GM18499 (cell line): ENCODE results near the gene PSMD11.
A peak's percentile ranks its signal among the peaks of the same experiment; 100 is the strongest.

Source experiments
- ATAC-seq: cut with Tn5 transposase; IDR thresholded peaks from one replicate; pipeline ENCODE4 v1.9.1; 2021; ENCODE audit warnings: moderate number of reproducible peaks; ENCODE audit not compliant: insufficient read depth, unreplicated experiment

The PSMD11 gene

GRCh38 chr17:32488604-32489180 lies 44.4 kb downstream of the PSMD11 start:
- ATAC-seq, result no peak

GRCh38 chr17:32489320-32490100 lies 45.2 kb downstream of the PSMD11 start:
- no peak for ATAC-seq

GRCh38 chr17:32490101-32490482 lies 45.8 kb downstream of the PSMD11 start:
- ATAC-seq, result no peak

DNA sequence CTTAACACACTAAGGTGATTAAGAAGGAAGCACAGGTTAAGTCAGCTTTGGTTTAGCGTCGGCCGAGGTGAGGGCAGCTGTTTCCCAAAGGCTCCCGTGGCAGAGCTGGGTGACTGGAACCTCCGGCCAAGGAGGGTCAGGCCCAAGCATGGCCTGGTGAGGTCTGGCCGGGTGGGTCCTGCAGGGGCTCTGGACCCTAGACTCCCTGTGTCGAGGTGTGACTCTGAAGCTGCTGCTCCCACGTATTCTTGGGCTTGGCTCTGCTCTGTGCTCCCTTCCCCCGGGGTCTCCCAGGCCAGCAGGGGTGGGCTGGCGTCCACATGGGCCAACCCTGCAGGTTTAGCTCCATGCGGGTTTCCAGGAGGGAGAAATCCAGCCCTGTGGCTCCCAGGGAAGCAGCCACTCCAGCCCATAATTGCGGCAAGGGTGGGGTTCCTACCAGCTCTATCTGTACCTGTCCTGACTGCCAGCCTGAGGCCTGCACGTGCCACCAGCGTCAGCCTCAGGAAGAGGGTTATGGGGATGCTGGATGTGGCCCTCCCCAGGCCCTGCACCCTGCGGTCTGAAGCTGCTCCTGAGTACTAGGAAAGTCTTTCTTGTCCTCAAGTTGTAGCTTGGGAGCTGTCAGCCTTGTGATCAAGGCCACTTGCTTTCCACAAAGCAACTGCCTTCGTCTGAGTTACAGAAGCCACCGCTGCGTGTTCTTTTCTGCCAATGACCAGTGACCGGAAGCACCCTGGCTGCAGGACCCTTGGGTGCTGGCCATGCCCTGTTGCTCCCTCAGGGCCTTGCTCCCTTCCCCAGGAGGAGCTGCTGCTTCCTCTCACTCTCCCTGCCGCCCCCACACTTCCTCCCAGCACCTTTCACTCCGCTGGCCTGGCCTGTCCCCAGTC lies 47.3 kb downstream of the PSMD11 start:
- ATAC-seq, result no peak

DNA sequence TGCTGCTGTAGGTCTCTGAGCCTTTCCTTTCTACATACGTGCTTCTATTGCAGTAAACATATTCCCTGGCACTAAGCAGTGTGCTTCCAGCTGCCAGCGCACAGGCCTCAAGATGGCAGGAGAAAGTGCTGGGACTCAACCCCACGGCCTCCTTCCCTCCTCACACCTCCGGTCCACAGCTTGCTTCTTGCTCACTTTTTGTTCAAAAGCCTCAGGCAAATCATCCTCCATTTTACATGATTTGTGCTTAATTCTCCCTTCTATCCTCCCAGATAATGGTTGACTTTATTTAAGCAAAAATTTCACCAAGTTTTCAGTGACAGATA lies 47.9 kb downstream of the PSMD11 start:
- ATAC-seq, result no peak

DNA sequence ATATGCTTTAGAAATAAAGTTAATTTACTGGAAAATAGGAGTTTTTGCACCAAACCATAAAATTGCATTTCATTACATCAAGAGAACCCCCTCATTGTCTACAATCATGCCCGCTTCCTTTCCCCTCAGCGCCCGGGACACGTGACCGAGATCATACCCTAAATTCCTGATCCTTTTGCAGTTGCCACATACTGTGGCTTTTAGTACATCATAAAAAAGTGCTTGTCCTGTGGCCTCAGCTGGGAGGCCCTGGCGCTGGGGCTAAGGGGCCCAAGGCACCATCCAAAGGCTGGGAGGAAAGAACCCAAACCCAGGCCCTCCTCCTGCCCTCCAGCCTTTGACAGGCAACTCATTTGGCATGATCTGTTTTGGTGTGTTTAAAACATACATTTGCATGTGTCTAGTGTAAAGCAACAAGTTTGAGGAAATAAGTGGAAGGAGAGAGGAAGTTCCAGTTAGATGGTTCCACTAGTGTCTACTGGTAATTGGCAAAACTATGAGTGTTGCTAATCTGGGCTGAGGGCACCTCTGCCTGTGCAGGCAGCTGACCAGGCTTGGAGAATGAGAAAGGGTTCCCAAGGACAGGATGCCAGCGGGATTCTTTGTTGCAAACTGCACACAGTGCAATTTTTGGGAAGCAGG lies 48.5 kb downstream of the PSMD11 start:
- ATAC-seq, result no peak

- no peak for ATAC-seq
Observed at GRCh38 chr17:32493571-32493970, 49.3 kb downstream of the PSMD11 start.

GRCh38 chr17:32493976-32494513 lies 49.7 kb downstream of the PSMD11 start:
- ATAC-seq, result no peak

- ATAC-seq, result no peak
Observed at GRCh38 chr17:32494621-32495358, 50.5 kb downstream of the PSMD11 start.

GRCh38 chr17:32495359-32496231 lies 51.3 kb downstream of the PSMD11 start:
- ATAC-seq, result no peak

GRCh38 chr17:32496395-32497073 lies 52.2 kb downstream of the PSMD11 start:
- ATAC-seq, result no peak

DNA sequence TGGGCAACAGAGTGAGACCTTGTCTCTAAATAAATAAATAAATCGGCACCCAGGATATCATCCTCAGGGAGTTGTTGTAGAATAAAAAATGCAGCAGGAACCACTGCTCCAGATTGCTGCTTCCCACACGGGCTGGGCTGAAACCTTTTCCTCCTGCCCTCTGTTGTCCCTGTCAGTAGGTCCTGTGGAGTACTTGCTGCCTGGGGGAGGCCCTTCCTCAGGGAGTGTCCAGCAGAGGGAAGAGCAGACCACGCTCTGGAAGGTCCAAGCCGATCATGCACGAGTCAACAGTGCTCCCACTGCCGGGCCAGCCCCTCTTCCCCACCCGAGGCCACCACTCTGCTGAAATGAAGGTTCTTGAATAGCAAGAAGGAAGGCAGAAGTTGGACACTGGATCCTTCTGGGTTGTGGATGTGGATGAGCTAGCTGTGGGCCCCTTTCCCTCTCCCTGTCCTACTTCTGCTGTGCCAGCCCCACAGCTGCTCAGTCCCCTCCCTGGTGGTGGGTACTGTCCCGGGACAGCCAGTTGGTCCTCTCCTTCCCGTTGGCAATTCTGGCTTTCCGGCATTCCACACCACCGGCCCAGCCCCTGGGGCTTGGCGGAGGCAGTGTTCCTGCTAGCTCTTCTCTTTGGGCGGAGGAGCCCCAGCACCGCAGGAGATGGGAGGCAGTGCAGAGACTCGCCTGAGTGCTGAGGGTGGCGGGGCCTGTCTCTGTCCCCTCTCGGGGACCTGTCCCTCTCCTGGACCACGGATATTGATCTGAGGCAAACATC lies 53.3 kb downstream of the PSMD11 start:
- no peak for ATAC-seq

- no peak for ATAC-seq
Observed at GRCh38 chr17:32498391-32498790, 54.1 kb downstream of the PSMD11 start.

DNA sequence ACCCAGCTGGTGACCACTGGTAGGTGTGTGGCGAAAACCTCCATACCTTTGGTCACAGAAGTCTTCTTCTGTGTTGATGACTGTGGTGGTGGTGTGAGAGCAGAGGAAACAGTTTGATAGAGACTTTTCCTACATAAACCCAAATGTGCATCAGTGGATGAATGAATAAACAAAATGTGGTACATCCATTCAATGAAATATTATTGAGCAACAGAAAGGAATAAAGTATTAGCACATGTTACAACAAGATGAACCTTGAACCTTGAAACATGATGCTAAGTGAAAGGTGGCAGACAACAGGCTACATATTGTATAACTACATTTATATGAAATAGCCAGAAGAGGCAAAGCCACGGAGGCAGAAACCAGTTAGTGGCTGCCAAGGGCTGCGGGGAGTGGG lies 57.7 kb downstream of the PSMD11 start:
- no peak for ATAC-seq

DNA sequence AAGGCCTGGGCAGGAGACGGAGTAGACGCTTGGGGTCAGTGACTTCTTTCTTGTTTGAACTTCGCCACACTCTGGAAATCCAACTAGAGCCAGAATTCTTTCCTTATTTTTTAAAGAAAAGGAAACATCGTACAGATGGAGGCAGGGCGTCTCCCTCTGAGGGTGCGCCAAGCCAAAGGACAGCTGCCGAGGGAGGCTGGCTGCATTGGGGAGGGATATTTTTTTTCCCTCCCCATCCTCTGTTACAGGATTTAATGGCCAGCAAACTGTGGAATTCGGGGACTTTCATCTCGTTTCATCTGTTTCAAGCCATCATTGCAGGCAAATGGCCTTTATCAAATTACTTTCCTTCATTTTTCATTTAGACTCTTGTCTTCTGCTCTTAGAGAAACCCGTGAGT lies 58.4 kb downstream of the PSMD11 start:
- no peak for ATAC-seq

GRCh38 chr17:32503251-32504165 lies 59.2 kb downstream of the PSMD11 start:
- peak; percentile 75 for ATAC-seq
